ENCODE data around the gene GOLGA6B. TPM values are rescaled to one million over a fixed set of nuclear protein-coding genes. Genes with fewer than 3 reads are reported as not detected.
"Not testable (repeated sequence)": the region's sequence is repeated elsewhere in the genome, so short reads cannot be mapped to it uniquely, and the experiment has no call there.

GOLGA6B gene, protein sequence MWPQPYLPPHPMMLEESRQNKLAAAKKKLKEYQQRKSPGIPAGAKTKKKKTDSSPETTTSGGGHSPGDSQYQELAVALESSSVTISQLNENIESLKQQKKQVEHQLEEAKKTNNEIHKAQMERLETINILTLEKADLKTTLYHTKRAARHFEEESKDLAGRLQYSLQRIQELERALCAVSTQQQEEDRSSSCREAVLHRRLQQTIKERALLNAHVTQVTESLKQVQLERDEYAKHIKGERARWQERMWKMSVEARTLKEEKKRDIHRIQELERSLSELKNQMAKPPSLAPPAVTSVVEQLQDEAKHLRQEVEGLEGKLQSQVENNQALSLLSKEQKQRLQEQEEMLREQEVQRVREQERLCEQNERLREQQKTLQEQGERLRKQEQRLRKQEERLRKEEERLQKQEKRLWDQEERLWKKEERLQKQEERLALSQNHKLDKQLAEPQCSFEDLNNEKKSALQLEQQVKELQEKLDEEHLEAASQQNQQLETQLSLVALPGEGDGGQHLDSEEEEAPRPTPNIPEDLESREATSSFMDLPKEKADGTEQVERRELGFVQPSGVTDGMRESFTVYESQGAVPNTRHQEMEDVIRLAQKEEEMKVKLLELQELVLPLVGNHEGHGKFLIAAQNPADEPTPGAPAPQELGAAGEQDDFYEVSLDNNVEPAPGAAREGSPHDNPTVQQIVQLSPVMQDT
- under 1 TPM in 1 of 4 donors, not detected in 3; 0.15 TPM for total RNA-seq

DNA sequence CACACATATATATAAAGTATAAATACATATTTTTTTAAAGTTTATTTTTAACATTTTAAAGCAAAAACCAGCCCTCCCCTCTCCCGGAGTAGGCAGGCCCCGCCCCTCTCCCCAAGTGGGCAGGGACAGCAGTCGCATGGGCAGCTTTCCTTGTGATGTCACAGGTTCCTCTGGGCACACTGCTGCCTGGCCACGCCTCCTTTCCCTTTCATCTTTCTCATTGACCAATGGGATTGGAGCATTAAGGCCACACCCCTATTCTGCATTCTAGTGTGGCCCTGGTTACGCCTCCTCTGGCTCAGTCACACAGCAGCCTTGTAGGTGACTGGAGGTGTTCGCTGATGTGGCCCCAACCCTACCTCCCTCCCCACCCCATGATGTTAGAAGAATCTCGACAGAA is at the start of gene GOLGA6B:
TSS of gene GOLGA6B (plus strand) at position 301 of the 400 bp plus-strand sequence. CDS start at position 342, 41 bp downstream.
- DNase-seq (ENCODE audit: low spot score in 2 of 2); intact Hi-C loops (cut with DNase I; ENCODE audit: low total_unique reads); H3K4me3 ChIP-seq (ENCODE audit: low read depth, poor library complexity, severe bottlenecking): not testable (repeated sequence)
- no CpG with 5 or more reads among the region's 7 CpGs for WGBS, 2 donors

DNA sequence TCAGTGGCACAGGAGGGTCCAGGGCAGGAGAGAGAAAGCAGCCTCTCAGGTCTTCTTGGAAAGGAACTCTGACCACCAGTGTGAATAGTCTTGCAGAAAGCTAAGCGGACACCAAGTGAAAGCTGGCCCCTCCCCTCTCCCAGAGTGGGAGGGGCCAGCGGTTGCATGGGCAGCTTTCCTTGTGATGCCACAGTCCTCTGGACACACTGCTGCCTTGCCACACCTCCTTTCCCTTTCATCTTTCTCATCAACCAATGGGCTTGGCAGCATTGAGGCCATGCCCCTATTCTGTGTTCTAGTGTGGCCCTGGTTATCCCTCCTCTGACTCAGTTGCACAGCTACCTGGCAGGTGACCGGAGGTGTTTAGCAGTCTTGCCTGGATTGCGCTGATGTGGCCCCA is 49.7 kb upstream of the GOLGA6B start:
- H3K4me3 ChIP-seq (ENCODE audit: low read depth, poor library complexity, severe bottlenecking) = no peak overlapping the region
- 93 to 96% methylated on average over 4 of the region's 4 CpGs for WGBS, 2 donors
- intact Hi-C loops (cut with DNase I; ENCODE audit: low total_unique reads) = loop anchor here (5.0 kb wide), 1 partner anchor 1752 kb away; the partner anchor contains the start of gene LARP6
- TF ChIP-seq POLR2A (IDR thresholded peaks at IDR 0.05) = no peak
- TF ChIP-seq, protein P1, sequence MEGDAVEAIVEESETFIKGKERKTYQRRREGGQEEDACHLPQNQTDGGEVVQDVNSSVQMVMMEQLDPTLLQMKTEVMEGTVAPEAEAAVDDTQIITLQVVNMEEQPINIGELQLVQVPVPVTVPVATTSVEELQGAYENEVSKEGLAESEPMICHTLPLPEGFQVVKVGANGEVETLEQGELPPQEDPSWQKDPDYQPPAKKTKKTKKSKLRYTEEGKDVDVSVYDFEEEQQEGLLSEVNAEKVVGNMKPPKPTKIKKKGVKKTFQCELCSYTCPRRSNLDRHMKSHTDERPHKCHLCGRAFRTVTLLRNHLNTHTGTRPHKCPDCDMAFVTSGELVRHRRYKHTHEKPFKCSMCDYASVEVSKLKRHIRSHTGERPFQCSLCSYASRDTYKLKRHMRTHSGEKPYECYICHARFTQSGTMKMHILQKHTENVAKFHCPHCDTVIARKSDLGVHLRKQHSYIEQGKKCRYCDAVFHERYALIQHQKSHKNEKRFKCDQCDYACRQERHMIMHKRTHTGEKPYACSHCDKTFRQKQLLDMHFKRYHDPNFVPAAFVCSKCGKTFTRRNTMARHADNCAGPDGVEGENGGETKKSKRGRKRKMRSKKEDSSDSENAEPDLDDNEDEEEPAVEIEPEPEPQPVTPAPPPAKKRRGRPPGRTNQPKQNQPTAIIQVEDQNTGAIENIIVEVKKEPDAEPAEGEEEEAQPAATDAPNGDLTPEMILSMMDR (IDR thresholded peaks at IDR 0.05) = no peak
- DNase-seq (ENCODE audit: low spot score in 2 of 2) = no peak

DNA sequence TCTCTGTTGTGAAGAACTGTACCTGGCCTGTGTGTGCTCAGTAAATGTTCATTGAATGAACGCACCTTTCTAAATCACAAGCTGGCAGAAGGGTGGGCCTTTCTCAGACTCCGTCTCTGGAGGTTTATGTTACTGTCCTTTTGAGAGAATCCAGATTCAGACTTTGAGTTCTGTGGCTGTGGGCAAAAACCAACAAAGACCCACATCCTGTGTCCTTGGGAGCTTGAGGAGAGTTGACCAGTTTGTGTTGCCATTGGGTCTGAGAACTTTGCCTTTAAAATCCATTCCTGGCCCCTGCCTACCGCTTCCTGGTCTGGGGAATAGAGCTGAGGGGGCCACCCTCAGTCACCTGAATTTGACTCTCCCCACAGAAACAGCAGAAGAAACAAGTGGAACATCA is 46.4 kb upstream of the GOLGA6B start:
- WGBS, 2 donors = 94 to 100% methylated on average over 3 of the region's 3 CpGs
- intact Hi-C loops (cut with DNase I; ENCODE audit: low total_unique reads) = loop anchor here (5.0 kb wide), 1 partner anchor 1756 kb away; the partner anchor contains the start of gene LARP6

DNA sequence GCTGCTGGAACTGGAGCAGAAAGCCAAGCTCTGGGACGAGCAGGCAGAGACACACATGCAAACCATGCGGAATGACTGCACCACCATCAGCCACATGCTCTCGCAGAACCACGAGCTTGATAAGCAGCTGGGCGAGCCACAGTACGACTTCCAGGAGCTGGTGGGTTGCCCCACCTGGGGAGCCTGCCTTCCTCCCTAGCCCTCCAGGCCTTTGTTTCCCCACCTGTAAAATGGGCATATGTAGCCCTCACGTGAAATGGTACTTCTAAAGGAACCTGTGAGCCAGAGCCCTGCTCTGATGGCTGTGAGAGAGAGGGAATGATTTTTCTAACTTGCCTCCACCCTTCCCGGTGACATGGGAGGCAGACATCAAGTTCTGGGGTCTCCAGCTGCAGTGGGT is 44.6 kb upstream of the GOLGA6B start:
- DNase-seq (ENCODE audit: low spot score in 2 of 2) = no peak
- WGBS, 2 donors = 75 to 83% methylated on average over 8 of the region's 8 CpGs
- no peak overlapping the region for H3K4me3 ChIP-seq (ENCODE audit: low read depth, poor library complexity, severe bottlenecking)
- intact Hi-C loops (cut with DNase I; ENCODE audit: low total_unique reads) = loop anchor here (5.0 kb wide), 1 partner anchor 1758 kb away; the partner anchor contains the start of gene LARP6
- TF ChIP-seq POLR2A (IDR thresholded peaks at IDR 0.05) = no peak
- TF ChIP-seq, protein P1 (IDR thresholded peaks at IDR 0.05) = no peak

More for the DNA sequence above, 46.4 kb upstream of the GOLGA6B start:
- H3K4me3 ChIP-seq (ENCODE audit: low read depth, poor library complexity, severe bottlenecking); DNase-seq (ENCODE audit: low spot score in 2 of 2): not testable (repeated sequence)

DNA sequence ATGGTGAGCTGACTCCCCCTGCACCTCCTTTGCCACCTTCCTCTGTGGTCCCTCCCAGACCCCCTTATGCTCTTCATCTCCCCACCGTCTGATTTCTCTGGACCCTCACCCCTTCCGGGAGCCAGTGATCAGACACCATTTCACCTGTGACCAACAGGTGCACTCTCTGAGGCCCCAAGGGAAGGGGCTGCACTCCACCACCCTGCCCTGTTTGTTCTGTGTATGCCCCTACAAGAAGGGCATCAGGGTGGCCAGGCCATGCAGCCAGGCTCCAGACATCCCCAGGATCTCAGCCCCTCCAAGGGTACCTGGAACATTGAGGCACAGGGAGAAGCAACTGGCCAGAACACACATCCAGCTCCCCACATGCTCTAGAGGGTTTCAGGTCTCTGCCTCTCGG is 42.2 kb upstream of the GOLGA6B start:
- intact Hi-C loops (cut with DNase I; ENCODE audit: low total_unique reads); H3K4me3 ChIP-seq (ENCODE audit: low read depth, poor library complexity, severe bottlenecking); DNase-seq (ENCODE audit: low spot score in 2 of 2): not testable (repeated sequence)
- WGBS, 2 donors = 95% methylated on average over 3 of the region's 3 CpGs

DNA sequence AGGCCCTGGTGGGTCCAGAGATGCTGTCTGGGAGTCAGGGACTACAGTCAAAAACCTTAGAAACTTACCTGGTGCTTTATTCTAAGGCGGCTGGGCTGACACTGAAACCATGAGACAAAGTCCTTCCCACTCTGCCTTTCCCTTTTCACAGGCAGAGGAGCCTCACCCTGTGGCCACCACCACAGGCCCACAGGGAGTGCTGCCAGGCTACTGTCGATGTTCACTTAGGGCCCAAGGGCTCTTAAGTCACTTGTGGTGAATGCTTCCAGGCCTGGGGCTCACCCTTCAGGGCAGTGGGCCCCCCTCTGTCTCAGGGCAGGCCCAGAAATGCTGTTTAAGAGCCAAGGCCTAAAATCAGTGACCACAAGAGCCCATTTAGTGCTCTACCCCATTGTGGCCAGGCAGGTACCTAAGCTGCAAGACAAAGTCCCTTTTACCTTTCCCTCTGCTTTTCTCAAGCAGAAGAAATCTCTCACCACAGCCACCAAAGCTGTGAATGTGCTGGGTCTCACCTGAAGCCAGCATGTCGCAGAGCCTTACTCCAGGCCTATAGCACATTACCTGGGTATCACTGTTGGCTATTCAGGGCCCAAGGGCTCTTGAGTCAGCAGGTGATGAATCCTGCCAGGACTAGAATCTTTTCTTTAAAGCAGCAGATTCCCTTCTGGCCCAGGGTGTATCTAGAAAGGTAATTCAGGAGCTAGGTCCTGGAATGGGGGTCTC is 39.5 kb upstream of the GOLGA6B start:
- intact Hi-C loops (cut with DNase I; ENCODE audit: low total_unique reads) = no loop called here
- 75 to 82% methylated on average over 3 of the region's 3 CpGs for WGBS, 2 donors
- no peak for TF ChIP-seq POLR2A (IDR thresholded peaks at IDR 0.05)
- TF ChIP-seq, protein P1 (IDR thresholded peaks at IDR 0.05) = no peak
- no peak for DNase-seq (ENCODE audit: low spot score in 2 of 2)
- H3K4me3 ChIP-seq (ENCODE audit: low read depth, poor library complexity, severe bottlenecking) = no peak overlapping the region

DNA sequence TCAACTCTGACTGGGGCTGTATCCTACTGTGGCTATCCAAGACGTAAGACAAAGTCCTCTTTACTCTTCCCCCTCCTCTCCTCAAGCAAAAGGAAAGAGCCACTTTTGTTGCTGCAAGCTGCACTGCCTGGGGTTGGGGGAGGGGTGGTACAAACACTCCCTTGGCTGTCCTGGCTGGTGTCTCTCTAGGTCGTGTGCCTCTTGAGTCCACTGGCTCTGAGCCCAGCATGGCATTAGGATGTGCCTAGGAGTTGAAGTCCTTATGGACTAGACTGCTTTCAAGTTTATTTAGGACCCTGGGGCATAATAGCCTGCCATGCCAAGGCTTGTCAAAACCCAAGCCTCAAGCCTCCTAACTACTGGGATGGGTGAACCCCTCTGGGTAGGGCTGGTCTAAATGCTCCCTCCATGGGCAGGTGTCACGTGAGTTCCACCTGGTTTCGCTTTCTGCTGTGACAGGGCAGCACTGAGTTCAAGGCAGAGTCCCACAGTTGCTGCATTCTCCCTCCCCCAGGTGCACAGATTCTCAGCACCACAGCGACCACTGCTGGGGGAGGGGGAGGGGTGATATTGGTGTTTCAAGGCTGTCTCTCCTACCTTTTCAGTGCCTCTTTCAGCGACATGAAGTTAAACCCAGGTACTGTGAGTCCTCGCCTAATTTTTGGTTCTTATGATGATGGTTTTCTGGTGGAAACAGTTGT is 38.8 kb upstream of the GOLGA6B start:
- DNase-seq (ENCODE audit: low spot score in 2 of 2); intact Hi-C loops (cut with DNase I; ENCODE audit: low total_unique reads); H3K4me3 ChIP-seq (ENCODE audit: low read depth, poor library complexity, severe bottlenecking): not testable (repeated sequence)
- 53 to 65% methylated on average over 6 of the region's 7 CpGs for WGBS, 2 donors
